OCI-LY1 (cell line): ENCODE measurements around the gene ARHGDIB.

Source experiments
- H2AFZ ChIP-seq: fragments of 200-600 bp; sonication (generic), shearing (Covaris generic); 2 replicates; pipeline ENCODE4 v1.6.0; 2014; ENCODE audit warnings: antibody characterized with exemption, mild to moderate bottlenecking, low read length
- H3F3A ChIP-seq: fragments of 200-600 bp; sonication (generic), shearing (Covaris generic); 2 replicates; pipeline ENCODE4 v1.6.0; 2014; ENCODE audit warnings: mild to moderate bottlenecking, antibody characterized with exemption, low read length, moderate library complexity; ENCODE audit not compliant: insufficient read depth
- H3K27ac ChIP-seq: fragments of 200-600 bp; sonication (generic); 2 replicates; pipeline ENCODE4 v1.5.1; 2014; ENCODE audit warnings: low read length, mixed run types, mild to moderate bottlenecking, low read depth; ENCODE audit not compliant: poor library complexity, severe bottlenecking
- H3K27me3 ChIP-seq: fragments of 200-600 bp; sonication (generic); 2 replicates; pipeline ENCODE4 v1.6.0; 2014; ENCODE audit warnings: antibody characterized with exemption, mild to moderate bottlenecking, low read length, moderate library complexity; ENCODE audit not compliant: insufficient read depth
- H3K36me3 ChIP-seq: fragments of 200-600 bp; sonication (generic); 2 replicates; pipeline ENCODE4 v1.6.1; 2014; ENCODE audit warnings: mild to moderate bottlenecking, antibody characterized with exemption, low read length, moderate library complexity, mixed read lengths; ENCODE audit not compliant: insufficient read depth
- H3K4me1 ChIP-seq: fragments of 200-600 bp; sonication (generic); 2 replicates; pipeline ENCODE4 v1.5.1; 2014; ENCODE audit warnings: mild to moderate bottlenecking, low read length, moderate library complexity; ENCODE audit not compliant: insufficient read depth, severe bottlenecking
- H3K4me2 ChIP-seq: fragments of 200-600 bp; sonication (generic), shearing (Covaris generic); 2 replicates; pipeline ENCODE4 v1.6.1; 2014; ENCODE audit warnings: low read length
- H3K4me3 ChIP-seq: fragments of 200-600 bp; sonication (generic); 2 replicates; pipeline ENCODE4 v1.5.1; 2014; ENCODE audit warnings: low read length, low read depth, mild to moderate bottlenecking, mixed read lengths; ENCODE audit not compliant: poor library complexity, severe bottlenecking
- H3K79me2 ChIP-seq: fragments of 200-600 bp; shearing (Covaris generic); 2 replicates; pipeline ENCODE4 v1.6.1; 2016; ENCODE audit warnings: mixed run types, low read length, mixed read lengths; ENCODE audit not compliant: insufficient read depth
- H3K9ac ChIP-seq: fragments of 200-600 bp; sonication (generic), shearing (Covaris generic); 2 replicates; pipeline ENCODE4 v1.6.1; 2014; ENCODE audit warnings: mild to moderate bottlenecking, low read length, mixed read lengths
- H3K9me2 ChIP-seq: fragments of 200-600 bp; sonication (generic), shearing (Covaris generic); 2 replicates; pipeline ENCODE4 v1.6.1; 2014; ENCODE audit warnings: low read depth, mild to moderate bottlenecking, low read length, mixed read lengths
- H3K9me3 ChIP-seq: fragments of 200-600 bp; shearing (Covaris generic); 2 replicates; pipeline ENCODE4 v1.6.1; 2014; ENCODE audit warnings: low read length, mixed read lengths
- H4K20me1 ChIP-seq: fragments of 200-600 bp; sonication (generic), shearing (Covaris generic); 2 replicates; pipeline ENCODE4 v1.6.0; 2016; ENCODE audit warnings: mild to moderate bottlenecking, low read length; ENCODE audit not compliant: insufficient read depth
- CTCF ChIP-seq: fragments of 200-600 bp; sonication (generic), shearing (Covaris generic); IDR thresholded peaks from 2 replicates; pipeline ENCODE4 v1.5.1; 2017; ENCODE audit warnings: mild to moderate bottlenecking, antibody characterized with exemption, low read length, moderate library complexity, mixed read lengths
- EZH2 ChIP-seq: fragments of 200-600 bp; sonication (generic), shearing (Covaris generic); IDR thresholded peaks from 2 replicates; pipeline ENCODE4 v1.8.0; 2017; ENCODE audit warnings: borderline replicate concordance, mixed run types, mild to moderate bottlenecking, antibody characterized with exemption, low read length, moderate library complexity, mixed read lengths

The ARHGDIB gene

GRCh38 chr12:14946861-14947260, 14.5 kb downstream of the ARHGDIB start:
- H3K79me2 ChIP-seq = peaks cover 19% of the 10 kb centered on the region

GRCh38 chr12:14946162-14946561, 15.2 kb downstream of the ARHGDIB start:
- Histone ChIP-seq H2AFZ (no peak overlapping the region), H3K27ac (no peak overlapping the region), H3K36me3 (peaks cover 98% of the 10 kb centered on the region), H3K9me2 (no peaks in the 10 kb centered on the region), H3K9ac (no peak overlapping the region), H4K20me1 (no peaks in the 10 kb centered on the region), H3K4me3 (no peak overlapping the region), H3K4me2 (no peak overlapping the region), H3K4me1 (peaks cover 36% of the 10 kb centered on the region), H3K9me3 (no peaks in the 10 kb centered on the region), H3F3A (0 out of 2 replicates have a peak, but pooled peaks cover 3% of the 10 kb centered on the region), H3K27me3 (no peaks in the 10 kb centered on the region), H3K79me2 (peaks cover 12% of the 10 kb centered on the region)
- TF ChIP-seq EZH2 (no peak), CTCF (no peak)

More at GRCh38 chr12:14946861-14947260, 14.5 kb downstream of the ARHGDIB start:
- H2AFZ ChIP-seq = no peak overlapping the region
- H4K20me1 ChIP-seq = 0 out of 2 replicates have a peak, but pooled peaks cover 2% of the 10 kb centered on the region
- H3K9me2 ChIP-seq = no peaks in the 10 kb centered on the region
- H3K27me3 ChIP-seq = no peaks in the 10 kb centered on the region
- H3K36me3 ChIP-seq = peaks cover 97% of the 10 kb centered on the region
- no peak overlapping the region for H3K27ac ChIP-seq
- no peaks in the 10 kb centered on the region for H3K9me3 ChIP-seq
- H3K4me3 ChIP-seq = no peak overlapping the region
- 0 out of 2 replicates have a peak, but pooled peaks cover 3% of the 10 kb centered on the region for H3F3A ChIP-seq
- H3K4me1 ChIP-seq = peaks cover 43% of the 10 kb centered on the region
- no peak overlapping the region for H3K4me2 ChIP-seq
- H3K9ac ChIP-seq = no peak overlapping the region
- TF ChIP-seq EZH2 = no peak
- no peak for TF ChIP-seq CTCF

GRCh38 chr12:14942196-14942931, 19.0 kb downstream of the ARHGDIB start:
- Histone ChIP-seq H3K36me3 (peaks cover 75% of the 10 kb centered on the region), H3F3A (peaks cover 8% of the 10 kb centered on the region; the same call in 1 of the 2 replicates), H3K9me2 (no peaks in the 10 kb centered on the region), H3K9me3 (no peaks in the 10 kb centered on the region), H3K4me1 (peaks cover 7% of the 10 kb centered on the region), H3K27me3 (no peaks in the 10 kb centered on the region), H2AFZ (no peak overlapping the region), H3K4me2 (no peak overlapping the region), H3K27ac (no peak overlapping the region), H3K4me3 (no peak overlapping the region), H3K9ac (no peak overlapping the region), H4K20me1 (no peaks in the 10 kb centered on the region), H3K79me2 (no peaks in the 10 kb centered on the region)
- TF ChIP-seq EZH2 (no peak), CTCF (no peak)
